ENCODE results near the gene LDB2. TPM values are rescaled to one million over a fixed set of nuclear protein-coding genes. Genes with fewer than 3 reads are reported as not detected.
A peak's percentile ranks its signal among the peaks of the same experiment; 100 is the strongest.
"Not testable (repeated sequence)": the region's sequence is repeated elsewhere in the genome, so short reads cannot be mapped to it uniquely, and the experiment has no call there.

LDB2 gene
- total and polyA plus RNA-seq, 2 donors (not counting 1 experiment from before 2014, with no cell fraction given): 41.6 to 78.3 TPM

GRCh38 chr4:16636304-16636703 lies 262.1 kb downstream of the LDB2 start:
- no peaks in the 10 kb centered on the region for H3K79me2 ChIP-seq (ENCODE audit: control insufficient read depth, insufficient read depth, low read length)
- no peaks in the 10 kb centered on the region for H4K20me1 ChIP-seq (ENCODE audit: control insufficient read depth, extremely low read depth, insufficient read depth, low read length)
- no peak overlapping the region for H3K27ac ChIP-seq (ENCODE audit: insufficient read depth, low read length)
- no peaks in the 10 kb centered on the region for H3K9me3 ChIP-seq (ENCODE audit: control insufficient read depth, insufficient read depth, low read depth, low read length)
- no peaks in the 10 kb centered on the region for H3K4me1 ChIP-seq (ENCODE audit: control insufficient read depth, extremely low read depth, insufficient read depth, low read length)
- no peaks in the 10 kb centered on the region for H3K27me3 ChIP-seq (ENCODE audit: control insufficient read depth, insufficient read depth, low read length)
- H3K4me3 ChIP-seq (replicated peaks in 1 of 4; ENCODE audit: control extremely low read depth in 1 of 4, insufficient read depth in 1 of 4, low read depth in 3 of 4, low read length in 4 of 4): no peak overlapping the region
- no peak overlapping the region for H3K4me2 ChIP-seq (ENCODE audit: extremely low read depth, insufficient read depth, low read length)
- no peak overlapping the region for H2AFZ ChIP-seq (ENCODE audit: low read length)
- no peak overlapping the region for H3K9ac ChIP-seq (ENCODE audit: insufficient read depth, low read length)
- no peaks in the 10 kb centered on the region for H3K36me3 ChIP-seq (ENCODE audit: control insufficient read depth, insufficient read depth, low read length)
- TF ChIP-seq EZH2 (IDR thresholded peaks at IDR 0.05; ENCODE audit: low read length, missing control alignments) (no peak), CTCF (conservative IDR thresholded peaks at IDR 0.05 in 1 of 2, IDR thresholded peaks at IDR 0.05 in 1 of 2; ENCODE audit: low read depth in 1 of 2, low read length in 2 of 2) (no peak)
- DNase-seq (ENCODE audit: low read depth in 2 of 2): no peak

GRCh38 chr4:16629274-16629673 lies 269.2 kb downstream of the LDB2 start:
- H4K20me1 ChIP-seq (ENCODE audit: control insufficient read depth, extremely low read depth, insufficient read depth, low read length); H3K4me2 ChIP-seq (ENCODE audit: extremely low read depth, insufficient read depth, low read length); H3K9me3 ChIP-seq (ENCODE audit: control insufficient read depth, insufficient read depth, low read depth, low read length); H3K79me2 ChIP-seq (ENCODE audit: control insufficient read depth, insufficient read depth, low read length); H3K4me3 ChIP-seq (replicated peaks in 1 of 4; ENCODE audit: control extremely low read depth in 1 of 4, insufficient read depth in 1 of 4, low read depth in 3 of 4, low read length in 4 of 4); H3K27me3 ChIP-seq (ENCODE audit: control insufficient read depth, insufficient read depth, low read length); DNase-seq (ENCODE audit: low read depth in 2 of 2); H2AFZ ChIP-seq (ENCODE audit: low read length); H3K9ac ChIP-seq (ENCODE audit: insufficient read depth, low read length); H3K4me1 ChIP-seq (ENCODE audit: control insufficient read depth, extremely low read depth, insufficient read depth, low read length); H3K36me3 ChIP-seq (ENCODE audit: control insufficient read depth, insufficient read depth, low read length): not testable (repeated sequence)
- H3K27ac ChIP-seq (ENCODE audit: insufficient read depth, low read length): peak overlapping the region; percentile 79

GRCh38 chr4:16628835-16629234 lies 269.6 kb downstream of the LDB2 start:
- not testable (repeated sequence) for H4K20me1 ChIP-seq (ENCODE audit: control insufficient read depth, extremely low read depth, insufficient read depth, low read length); H3K79me2 ChIP-seq (ENCODE audit: control insufficient read depth, insufficient read depth, low read length); H3K4me3 ChIP-seq (replicated peaks in 1 of 4; ENCODE audit: control extremely low read depth in 1 of 4, insufficient read depth in 1 of 4, low read depth in 3 of 4, low read length in 4 of 4); H3K4me1 ChIP-seq (ENCODE audit: control insufficient read depth, extremely low read depth, insufficient read depth, low read length); H3K36me3 ChIP-seq (ENCODE audit: control insufficient read depth, insufficient read depth, low read length); H3K9me3 ChIP-seq (ENCODE audit: control insufficient read depth, insufficient read depth, low read depth, low read length); H3K9ac ChIP-seq (ENCODE audit: insufficient read depth, low read length); DNase-seq (ENCODE audit: low read depth in 2 of 2); H3K27me3 ChIP-seq (ENCODE audit: control insufficient read depth, insufficient read depth, low read length); H3K4me2 ChIP-seq (ENCODE audit: extremely low read depth, insufficient read depth, low read length); H2AFZ ChIP-seq (ENCODE audit: low read length)
- peak overlapping the region; percentile 79 for H3K27ac ChIP-seq (ENCODE audit: insufficient read depth, low read length)

- Histone ChIP-seq H4K20me1 (ENCODE audit: control insufficient read depth, extremely low read depth, insufficient read depth, low read length) (no peaks in the 10 kb centered on the region), H3K4me1 (ENCODE audit: control insufficient read depth, extremely low read depth, insufficient read depth, low read length) (peaks cover 9% of the 10 kb centered on the region), H3K79me2 (ENCODE audit: control insufficient read depth, insufficient read depth, low read length) (no peaks in the 10 kb centered on the region), H3K4me3 (replicated peaks in 1 of 4; ENCODE audit: control extremely low read depth in 1 of 4, insufficient read depth in 1 of 4, low read depth in 3 of 4, low read length in 4 of 4) (no peak overlapping the region), H3K9ac (ENCODE audit: insufficient read depth, low read length) (no peak overlapping the region), H3K4me2 (ENCODE audit: extremely low read depth, insufficient read depth, low read length) (peak overlapping the region; percentile 21), H3K36me3 (ENCODE audit: control insufficient read depth, insufficient read depth, low read length) (no peaks in the 10 kb centered on the region), H3K27ac (ENCODE audit: insufficient read depth, low read length) (peak overlapping the region; percentile 79), H2AFZ (ENCODE audit: low read length) (no peak overlapping the region), H3K27me3 (ENCODE audit: control insufficient read depth, insufficient read depth, low read length) (no peaks in the 10 kb centered on the region), H3K9me3 (ENCODE audit: control insufficient read depth, insufficient read depth, low read depth, low read length) (no peaks in the 10 kb centered on the region)
- TF ChIP-seq CTCF (conservative IDR thresholded peaks at IDR 0.05 in 1 of 2, IDR thresholded peaks at IDR 0.05 in 1 of 2; ENCODE audit: low read depth in 1 of 2, low read length in 2 of 2) (no peak), EZH2 (IDR thresholded peaks at IDR 0.05; ENCODE audit: low read length, missing control alignments) (no peak)
- DNase-seq (ENCODE audit: low read depth in 2 of 2): peak; percentile 92 to 96
Measured at GRCh38 chr4:16627999-16628398, 270.4 kb downstream of the LDB2 start.
